Stimulated activated naive CD8-positive, alpha-beta T cell treated with anti-CD3 and anti-CD28 coated beads, Interleukin-15, amount 100 ng/mL, for 72 hours (primary cell): ENCODE measurements around the gene RSPH6A.
A peak's percentile ranks its signal among the peaks of the same experiment; 100 is the strongest.
"Not testable (repeated sequence)": the region's sequence is repeated elsewhere in the genome, so short reads cannot be mapped to it uniquely, and the experiment has no call there.

ENCODE experiments used
- ATAC-seq: fragments of 150-1000 bp; cut with Tn5 transposase; 2 replicates; pipeline ENCODE4 v1.10.0; 2021; ENCODE audit warnings: mild to moderate bottlenecking, moderate library complexity
- DNase-seq, 2 donors: peaks; one replicate each; pipeline ENCODE4 v3.0.0; 2021 to 2022
- H3K27ac Mint-ChIP-seq, 2 donors: one replicate each; pipeline ENCODE4 v1.8.0; 2022; ENCODE audit warnings: mild to moderate bottlenecking in 2 of 2, mixed read lengths in 2 of 2, moderate library complexity in 2 of 2
- H3K27me3 Mint-ChIP-seq: one replicate; pipeline ENCODE4 v1.8.0; 2022; ENCODE audit warnings: mixed read lengths
- H3K4me1 Mint-ChIP-seq: one replicate; pipeline ENCODE4 v1.8.0; 2022; ENCODE audit warnings: mild to moderate bottlenecking, mixed read lengths
- H3K4me3 Mint-ChIP-seq, 2 donors: one replicate each; pipeline ENCODE4 v1.8.0; 2022; ENCODE audit warnings: mild to moderate bottlenecking in 2 of 2, mixed read lengths in 2 of 2, moderate library complexity in 1 of 2
- H3K9me3 Mint-ChIP-seq, 2 donors: one replicate each; pipeline ENCODE4 v1.8.0; 2022; ENCODE audit warnings: mixed read lengths in 2 of 2

The RSPH6A gene

GRCh38 chr19:45817010-45817724, 2.1 kb upstream of the RSPH6A start:
- Mint-ChIP-seq H3K4me1 (peaks cover 21% of the 10 kb centered on the region), H3K27me3 (peaks cover 34% of the 10 kb centered on the region), H3K4me3 (no peak overlapping the region), H3K9me3 (no peaks in the 10 kb centered on the region), H3K27ac (peak overlapping the region in 1 of 2 donors; percentile 54)
- peak; percentile 95 for DNase-seq
- peak; percentile 95 for ATAC-seq

GRCh38 chr19:45816236-45817009, 1.3 kb upstream of the RSPH6A start:
- Mint-ChIP-seq H3K9me3 (no peaks in the 10 kb centered on the region), H3K4me3 (peak overlapping the region in 1 of 2 donors; percentile 53), H3K27ac (peak overlapping the region in 1 of 2 donors; percentile 72), H3K27me3 (peaks cover 37% of the 10 kb centered on the region), H3K4me1 (peaks cover 21% of the 10 kb centered on the region)
- DNase-seq (no peak), ATAC-seq (peak; percentile 7)

- DNase-seq (no peak), ATAC-seq (no peak)
- H3K27me3 Mint-ChIP-seq: peaks cover 44% of the 10 kb centered on the region
- no peaks in the 10 kb centered on the region for H3K9me3 Mint-ChIP-seq
- H3K4me1 Mint-ChIP-seq: peaks cover 21% of the 10 kb centered on the region
- H3K4me3 Mint-ChIP-seq: peak overlapping the region in 1 of 2 donors; percentile 53
- H3K27ac Mint-ChIP-seq: peak overlapping the region in 1 of 2 donors; percentile 86
Measured at GRCh38 chr19:45815481-45816216, 541 bp upstream of the RSPH6A start.

- DNase-seq: no peak
Measured at GRCh38 chr19:45814166-45814780, 835 bp downstream of the RSPH6A start.

GRCh38 chr19:45812297-45812696, 2.8 kb downstream of the RSPH6A start:
- no peak for DNase-seq
- ATAC-seq: no peak
- Mint-ChIP-seq H3K4me3 (no peak overlapping the region), H3K4me1 (peaks cover 25% of the 10 kb centered on the region), H3K9me3 (no peaks in the 10 kb centered on the region), H3K27me3 (peaks cover 45% of the 10 kb centered on the region), H3K27ac (peak overlapping the region in 1 of 2 donors; percentile 53)

More at GRCh38 chr19:45814166-45814780, 835 bp downstream of the RSPH6A start:
- Mint-ChIP-seq H3K4me1 (peaks cover 27% of the 10 kb centered on the region), H3K27ac (no peak overlapping the region), H3K4me3 (no peak overlapping the region), H3K9me3 (no peaks in the 10 kb centered on the region), H3K27me3 (peaks cover 45% of the 10 kb centered on the region)
- no peak for ATAC-seq

- Mint-ChIP-seq H3K4me3 (peak overlapping the region in 1 of 2 donors; percentile 37), H3K9me3 (no peaks in the 10 kb centered on the region), H3K27me3 (peaks cover 47% of the 10 kb centered on the region), H3K27ac (peak overlapping the region in 1 of 2 donors; percentile 29), H3K4me1 (peaks cover 8% of the 10 kb centered on the region)
- ATAC-seq: peak; percentile 39
- DNase-seq: no peak
Measured at GRCh38 chr19:45809643-45810159, 5.4 kb downstream of the RSPH6A start.

GRCh38 chr19:45805719-45806118, 9.4 kb downstream of the RSPH6A start:
- peak overlapping the region in 1 of 2 donors; percentile 24 for H3K27ac Mint-ChIP-seq
- H3K4me1 Mint-ChIP-seq: peaks cover 8% of the 10 kb centered on the region
- H3K27me3 Mint-ChIP-seq: peaks cover 34% of the 10 kb centered on the region
- H3K4me3 Mint-ChIP-seq: no peak overlapping the region
- no peaks in the 10 kb centered on the region for H3K9me3 Mint-ChIP-seq
- DNase-seq (no peak), ATAC-seq (no peak)

- peaks cover 40% of the 10 kb centered on the region for H3K27me3 Mint-ChIP-seq
- H3K4me1 Mint-ChIP-seq: peaks cover 8% of the 10 kb centered on the region
- DNase-seq (no peak), ATAC-seq (no peak)
- H3K27ac Mint-ChIP-seq: no peak overlapping the region
- no peak overlapping the region for H3K4me3 Mint-ChIP-seq
- no peaks in the 10 kb centered on the region for H3K9me3 Mint-ChIP-seq
Measured at GRCh38 chr19:45804959-45805230, 10.2 kb downstream of the RSPH6A start.

- Mint-ChIP-seq H3K4me1 (peaks cover 2% of the 10 kb centered on the region), H3K9me3 (no peaks in the 10 kb centered on the region), H3K4me3 (no peak overlapping the region), H3K27me3 (peaks cover 46% of the 10 kb centered on the region), H3K27ac (no peak overlapping the region)
- ATAC-seq: no peak
- DNase-seq: no peak
Measured at GRCh38 chr19:45804140-45804958, 10.8 kb downstream of the RSPH6A start.

GRCh38 chr19:45801603-45802175, 13.4 kb downstream of the RSPH6A start:
- H3K4me3 Mint-ChIP-seq: no peak overlapping the region
- no peaks in the 10 kb centered on the region for H3K9me3 Mint-ChIP-seq
- peaks cover 71% of the 10 kb centered on the region for H3K27me3 Mint-ChIP-seq
- DNase-seq (no peak), ATAC-seq (no peak)
- no peak overlapping the region for H3K27ac Mint-ChIP-seq
- H3K4me1 Mint-ChIP-seq: peaks cover 9% of the 10 kb centered on the region

GRCh38 chr19:45800070-45800553, 15.0 kb downstream of the RSPH6A start:
- Mint-ChIP-seq H3K4me1 (peaks cover 9% of the 10 kb centered on the region), H3K27me3 (peaks cover 76% of the 10 kb centered on the region), H3K9me3 (no peaks in the 10 kb centered on the region), H3K4me3 (no peak overlapping the region), H3K27ac (no peak overlapping the region)
- DNase-seq: no peak
- no peak for ATAC-seq

GRCh38 chr19:45799541-45799940, 15.6 kb downstream of the RSPH6A start:
- not testable (repeated sequence) for H3K4me3 Mint-ChIP-seq, DNase-seq, H3K27ac Mint-ChIP-seq, H3K9me3 Mint-ChIP-seq, ATAC-seq, H3K4me1 Mint-ChIP-seq
- peaks cover 82% of the 10 kb centered on the region for H3K27me3 Mint-ChIP-seq

GRCh38 chr19:45798995-45799517, 16.1 kb downstream of the RSPH6A start:
- H3K27me3 Mint-ChIP-seq: peaks cover 87% of the 10 kb centered on the region
- no peaks in the 10 kb centered on the region for H3K9me3 Mint-ChIP-seq
- DNase-seq (peak; percentile 52 to 53), ATAC-seq (peak; percentile 79)
- H3K27ac Mint-ChIP-seq: no peak overlapping the region
- no peak overlapping the region for H3K4me3 Mint-ChIP-seq
- H3K4me1 Mint-ChIP-seq: peaks cover 10% of the 10 kb centered on the region

GRCh38 chr19:45794627-45795026, 20.5 kb downstream of the RSPH6A start:
- Mint-ChIP-seq H3K27ac (no peak overlapping the region), H3K27me3 (peaks cover 67% of the 10 kb centered on the region), H3K9me3 (no peaks in the 10 kb centered on the region), H3K4me3 (no peak overlapping the region), H3K4me1 (peaks cover 42% of the 10 kb centered on the region)
- DNase-seq (no peak), ATAC-seq (no peak)
